HG02870 (cell line): Measurements from ENCODE around the gene MYH13.

Source experiments
- ATAC-seq: cut with Tn5 transposase; IDR thresholded peaks from one replicate; pipeline ENCODE4 v1.9.1; 2021; ENCODE audit warnings: mild to moderate bottlenecking, moderate library complexity; ENCODE audit not compliant: unreplicated experiment

The MYH13 gene

DNA sequence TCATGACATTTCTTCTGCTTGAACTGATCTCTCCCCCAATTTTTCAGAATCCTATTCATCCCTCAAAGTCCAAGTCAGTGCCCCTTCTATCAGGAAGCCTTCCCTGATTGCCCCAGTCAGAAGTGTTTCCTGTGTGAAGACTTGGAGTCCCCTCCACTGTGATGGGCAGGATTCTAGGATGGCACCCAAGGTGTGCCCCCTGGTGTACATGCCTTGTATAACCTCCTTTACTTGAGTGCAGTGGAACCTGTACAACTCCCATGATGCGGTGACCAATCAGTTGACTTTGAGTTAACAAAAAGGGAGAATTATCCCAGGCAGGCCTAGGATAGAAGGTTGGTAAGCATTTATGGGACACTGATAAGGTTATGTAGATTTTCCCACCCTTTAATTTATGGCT, 23.4 kb downstream of the MYH13 start:
- ATAC-seq = no peak

DNA sequence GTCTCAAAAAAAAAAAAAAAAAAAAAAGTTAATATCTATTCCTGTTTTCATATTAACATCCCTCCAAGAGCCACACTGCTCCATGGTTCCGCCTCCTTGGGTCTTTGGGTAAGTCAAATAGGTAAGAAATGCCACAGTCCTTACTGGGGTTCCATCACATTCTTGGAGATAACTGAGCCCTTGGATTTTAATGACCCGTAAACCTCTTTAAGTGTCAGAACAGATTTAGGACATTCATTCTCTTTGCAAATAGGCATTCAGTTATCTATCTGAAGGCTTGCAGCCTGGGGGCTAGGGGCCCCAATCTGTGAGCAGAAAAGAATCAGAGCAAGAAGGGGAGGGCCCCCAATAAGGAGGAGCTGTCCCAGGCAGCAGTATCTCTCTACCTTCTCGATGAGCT, 28.0 kb downstream of the MYH13 start:
- no peak for ATAC-seq

DNA sequence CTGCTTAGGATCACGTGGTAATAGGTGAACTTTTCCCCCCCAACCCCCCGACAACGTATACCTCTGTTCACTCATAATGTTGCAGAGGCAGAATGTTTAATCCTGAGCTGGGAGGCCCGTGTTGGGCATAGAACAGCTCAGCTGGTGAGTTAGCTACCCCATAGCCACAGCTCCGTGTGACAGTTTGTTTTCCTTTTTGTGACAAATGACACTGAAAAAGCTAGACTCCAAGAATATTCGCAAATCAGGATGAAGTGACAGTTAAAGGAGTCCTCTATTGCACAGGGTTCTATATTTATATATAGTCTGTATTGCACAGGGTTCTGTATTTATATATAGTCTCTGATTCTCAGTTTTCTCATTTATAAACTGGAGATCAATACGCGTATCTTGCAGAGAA, 33.8 kb downstream of the MYH13 start:
- no peak for ATAC-seq

DNA sequence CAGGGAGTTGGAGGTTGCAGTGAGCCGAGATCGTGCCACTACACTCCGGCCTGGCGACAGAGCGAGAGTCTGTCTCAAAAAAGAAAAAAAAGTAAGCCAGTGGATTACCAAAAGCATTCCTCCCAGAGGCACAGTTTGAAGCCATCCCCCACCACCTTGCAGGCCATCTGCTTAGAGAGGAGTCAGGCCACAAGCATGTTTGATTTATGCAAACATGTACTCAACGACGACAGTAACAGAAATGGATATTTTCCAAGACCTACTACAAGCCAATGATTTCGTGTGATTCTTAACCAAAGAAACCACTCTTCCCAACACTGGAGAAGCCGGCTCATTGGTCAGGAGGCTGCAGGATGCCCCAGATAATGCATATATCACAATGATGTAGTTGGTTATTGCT, 34.8 kb downstream of the MYH13 start:
- ATAC-seq = no peak

DNA sequence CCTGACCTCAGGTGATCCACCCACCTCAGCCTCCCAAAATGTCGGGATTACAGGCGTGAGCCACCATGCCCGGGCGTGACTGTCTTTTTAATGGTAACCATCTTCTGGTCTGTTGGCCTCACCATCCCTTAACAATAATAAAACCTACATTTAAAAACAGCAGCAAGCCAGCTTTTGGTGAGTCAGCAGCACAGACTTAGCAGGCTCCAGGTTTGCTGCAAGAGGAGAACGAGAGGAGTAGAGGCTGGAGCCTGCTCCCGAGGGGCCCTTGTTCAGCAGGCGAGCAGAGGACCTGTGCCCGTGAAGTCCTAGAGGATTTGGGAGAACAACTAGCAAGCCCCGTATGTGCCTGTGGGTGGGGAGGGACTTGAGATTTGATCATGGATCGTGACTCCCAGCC, 35.7 kb downstream of the MYH13 start:
- ATAC-seq = no peak

DNA sequence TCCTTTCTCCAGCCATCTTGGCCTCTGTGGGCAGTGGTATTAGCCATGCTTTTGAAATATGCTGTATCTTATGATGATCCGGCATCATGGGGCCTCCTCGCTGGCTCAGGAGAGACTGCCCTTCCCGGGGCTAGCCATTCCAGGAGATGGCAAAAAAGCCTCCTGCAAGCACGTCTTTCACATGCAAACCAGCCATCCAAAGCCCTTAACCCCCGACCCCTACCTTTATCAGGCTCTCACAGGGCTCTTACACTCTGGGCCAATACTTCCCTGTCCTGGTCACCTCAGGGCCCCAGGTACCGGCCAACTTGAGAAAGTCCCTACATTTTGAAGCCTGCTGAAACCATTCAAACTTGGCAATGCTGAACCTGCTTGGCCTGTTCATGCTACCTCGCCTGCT, 36.4 kb downstream of the MYH13 start:
- no peak for ATAC-seq

DNA sequence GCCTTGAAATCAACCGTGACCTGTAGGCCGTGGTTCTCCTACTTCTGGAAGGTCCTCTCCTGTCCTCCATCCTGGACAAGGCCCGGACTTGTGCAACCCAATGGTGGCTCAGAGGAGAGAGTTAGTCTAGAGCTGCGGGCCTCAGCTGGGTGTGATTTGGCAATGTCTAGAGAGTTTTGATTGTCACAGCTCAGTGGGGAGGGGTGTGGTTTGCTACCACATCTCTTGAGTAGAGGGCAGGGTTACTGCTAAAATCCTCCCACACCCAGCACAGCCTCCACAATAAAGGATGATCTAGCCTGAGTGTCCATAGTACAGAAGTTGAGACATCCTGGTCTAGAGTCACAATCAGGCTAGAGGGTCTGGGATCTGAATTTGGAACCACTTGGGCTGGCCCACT, 40.3 kb downstream of the MYH13 start:
- no peak for ATAC-seq

DNA sequence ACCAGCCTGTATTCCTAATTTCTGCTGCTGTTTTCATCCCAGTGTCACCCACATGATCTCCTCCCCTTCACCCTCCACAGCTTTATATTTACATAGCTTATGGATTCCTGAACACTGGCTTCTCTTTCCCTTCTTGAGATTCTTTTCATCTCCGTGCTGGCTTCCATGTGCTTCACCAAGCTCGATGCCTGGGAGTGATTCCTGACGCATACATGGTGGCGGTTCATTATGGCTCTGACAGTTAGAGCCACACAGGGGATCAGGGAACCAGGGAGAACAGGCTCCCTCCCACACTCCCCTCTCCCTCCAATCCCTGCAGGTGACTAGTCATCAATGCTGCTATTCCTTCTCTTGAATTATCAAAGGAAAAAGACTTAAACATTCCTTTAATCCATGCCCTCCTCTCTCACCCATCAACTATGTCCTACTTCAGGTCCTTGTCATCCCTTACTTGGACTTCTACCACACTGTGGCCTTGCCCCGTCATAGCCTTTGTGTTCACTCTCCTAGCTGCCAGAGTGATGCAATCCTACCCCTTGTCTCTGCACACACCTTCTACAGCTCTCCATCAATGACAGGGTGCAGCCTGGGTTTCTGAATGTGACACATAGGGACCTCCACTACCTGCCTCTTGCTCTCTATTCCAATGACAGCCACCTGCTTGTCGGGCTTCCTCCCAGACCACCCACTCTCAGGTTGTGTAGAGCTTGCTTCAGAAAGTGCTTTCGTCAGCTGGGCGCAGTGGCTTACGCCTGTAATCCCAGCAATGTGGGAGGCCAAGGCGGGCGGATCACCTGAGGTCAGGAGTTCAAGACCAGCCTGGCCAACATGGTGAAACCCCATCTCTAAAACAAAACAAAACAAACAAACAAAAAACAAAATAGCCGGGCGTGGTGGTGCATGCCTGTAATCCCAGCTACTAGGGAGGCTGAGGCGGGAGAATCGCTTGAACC, 43.6 kb downstream of the MYH13 start:
- no peak for ATAC-seq

DNA sequence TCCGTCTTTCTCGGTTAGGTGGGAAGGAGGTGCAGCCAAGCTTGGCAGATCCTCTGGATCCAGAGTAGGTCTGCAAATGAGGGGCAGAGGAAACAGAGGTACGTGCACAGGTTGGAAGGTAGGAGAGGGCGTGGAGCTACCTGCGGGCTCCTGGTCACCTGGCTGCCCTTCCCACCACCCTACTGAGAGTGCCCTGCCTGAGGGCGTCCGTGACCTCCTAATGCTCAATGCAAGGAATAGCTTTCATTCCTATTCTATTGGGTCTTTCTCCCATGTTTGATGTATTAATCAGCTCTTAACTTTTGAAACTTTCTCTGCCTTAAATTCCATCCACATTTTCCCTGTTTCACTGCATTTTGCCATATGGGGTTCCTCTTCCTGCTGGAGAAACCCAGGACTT, 44.6 kb downstream of the MYH13 start:
- ATAC-seq = no peak

DNA sequence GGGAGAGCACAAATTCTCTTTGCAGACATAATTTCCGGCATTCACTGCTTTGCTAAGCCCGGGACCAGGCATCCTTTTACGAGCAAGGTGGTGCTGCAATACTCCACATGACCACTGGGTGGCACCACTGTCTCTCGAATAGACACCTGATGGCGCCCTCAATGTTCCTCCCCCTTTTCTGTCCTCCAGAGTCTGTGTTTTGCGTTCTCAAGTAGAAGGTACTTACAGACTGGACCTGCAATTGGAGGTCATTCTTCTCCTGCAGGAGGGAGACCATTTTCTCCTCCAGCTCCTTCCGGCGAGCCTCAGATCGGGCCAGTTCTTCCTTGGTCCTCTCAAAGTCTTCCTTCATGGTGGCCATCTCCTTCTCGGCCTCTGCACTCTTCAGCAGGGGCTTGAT, 45.2 kb downstream of the MYH13 start:
- ATAC-seq = no peak

DNA sequence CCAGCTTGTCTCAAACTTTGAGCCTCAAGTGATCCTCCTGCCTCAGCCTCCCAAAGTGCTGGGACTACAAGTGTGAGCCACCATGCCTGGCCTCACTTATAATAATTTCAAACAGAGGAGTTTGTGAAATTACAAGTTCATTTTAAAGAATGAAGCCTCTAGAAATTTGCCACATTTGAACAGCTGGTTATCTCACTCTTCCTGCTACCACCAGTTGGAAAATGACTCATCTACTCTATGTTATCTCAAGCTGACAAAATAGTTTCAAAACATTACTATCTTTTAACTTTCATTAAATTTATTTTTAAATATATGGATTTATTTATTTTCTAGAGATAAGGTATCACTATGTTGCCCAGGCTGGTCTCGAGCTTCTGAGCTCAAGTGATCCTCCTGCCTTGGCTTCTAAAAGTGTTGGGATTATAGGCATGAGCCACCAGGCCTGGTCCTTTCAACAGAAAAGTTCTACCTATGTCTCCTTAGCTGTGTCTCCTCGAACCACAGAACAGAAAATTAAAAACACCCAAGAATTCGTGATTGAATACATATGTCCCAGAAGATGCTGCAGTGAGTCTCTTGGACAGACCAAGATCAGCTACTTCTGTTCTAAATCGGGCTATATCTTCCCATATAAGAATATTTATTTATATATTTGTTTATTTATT, 47.6 kb downstream of the MYH13 start:
- ATAC-seq = no peak

DNA sequence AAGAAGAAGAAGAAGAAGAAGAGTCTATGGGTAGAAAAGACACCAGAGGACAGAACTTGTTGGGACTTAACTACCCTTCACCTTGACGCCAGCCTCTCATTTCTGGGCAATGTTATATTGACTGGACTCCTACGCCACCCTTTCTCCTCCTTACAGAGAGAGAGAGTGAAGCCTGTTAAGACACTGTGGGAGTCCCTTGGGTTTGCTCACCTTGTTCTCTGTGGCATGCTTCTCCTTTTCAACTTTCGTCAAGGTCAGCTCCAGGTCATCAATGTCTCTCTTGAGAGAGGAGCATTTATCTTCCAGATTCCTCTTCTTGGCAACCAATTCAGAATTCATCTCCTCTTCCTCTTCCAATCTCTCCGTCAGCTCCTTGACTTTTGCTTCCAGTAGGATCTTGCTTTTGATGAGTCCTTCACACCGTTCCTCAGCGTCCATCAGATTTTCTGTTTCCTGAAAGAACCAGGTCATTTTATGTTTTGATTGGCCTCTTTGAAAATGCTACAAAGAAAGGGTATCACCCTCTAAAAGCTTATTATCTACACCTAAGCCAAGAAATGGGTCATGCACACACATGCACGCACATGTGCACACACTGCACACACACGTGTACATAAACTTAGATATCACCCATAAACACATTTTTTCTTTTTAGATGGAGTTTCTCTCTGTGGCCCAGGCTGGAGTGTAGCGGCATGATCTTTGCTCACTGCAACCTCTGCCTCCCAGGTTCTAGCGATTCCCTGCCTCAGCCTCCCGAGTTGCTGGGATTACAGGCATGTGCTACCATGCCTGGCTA, 48.8 kb downstream of the MYH13 start:
- no peak for ATAC-seq

DNA sequence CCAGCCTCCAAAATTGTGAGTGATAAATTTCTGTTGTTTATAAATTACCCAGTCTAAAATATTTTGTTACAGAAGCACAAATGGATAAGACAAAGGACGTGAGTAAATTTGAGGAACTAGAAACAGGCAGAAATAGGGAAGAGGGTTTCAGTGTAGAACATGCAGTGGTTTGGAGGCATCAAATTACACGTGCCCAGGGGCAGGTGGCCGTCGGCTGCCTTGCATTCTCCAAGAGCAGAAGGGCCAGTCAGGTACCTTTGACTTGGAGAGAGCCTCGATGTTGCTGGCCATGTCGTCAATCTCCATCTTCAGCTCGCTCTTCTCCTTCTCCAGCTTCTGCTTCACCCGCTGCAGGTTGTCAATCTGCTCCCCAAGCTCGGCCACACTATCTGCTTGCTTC, 54.3 kb downstream of the MYH13 start:
- no peak for ATAC-seq

DNA sequence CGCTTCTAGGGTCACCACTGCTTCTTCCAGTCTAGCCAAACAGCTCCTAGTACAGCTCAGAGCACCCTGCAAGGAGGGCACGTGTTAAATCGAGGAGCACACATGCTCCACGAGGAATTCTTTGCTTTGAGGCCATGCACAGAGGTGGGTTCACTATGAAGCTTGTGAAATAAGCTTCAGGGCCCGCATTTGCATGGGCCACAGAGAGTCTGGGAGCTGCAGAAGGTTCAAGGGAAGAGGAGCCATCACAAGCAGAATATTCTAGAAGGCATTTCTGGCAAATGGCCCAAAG, 55.3 kb downstream of the MYH13 start:
- ATAC-seq = no peak

DNA sequence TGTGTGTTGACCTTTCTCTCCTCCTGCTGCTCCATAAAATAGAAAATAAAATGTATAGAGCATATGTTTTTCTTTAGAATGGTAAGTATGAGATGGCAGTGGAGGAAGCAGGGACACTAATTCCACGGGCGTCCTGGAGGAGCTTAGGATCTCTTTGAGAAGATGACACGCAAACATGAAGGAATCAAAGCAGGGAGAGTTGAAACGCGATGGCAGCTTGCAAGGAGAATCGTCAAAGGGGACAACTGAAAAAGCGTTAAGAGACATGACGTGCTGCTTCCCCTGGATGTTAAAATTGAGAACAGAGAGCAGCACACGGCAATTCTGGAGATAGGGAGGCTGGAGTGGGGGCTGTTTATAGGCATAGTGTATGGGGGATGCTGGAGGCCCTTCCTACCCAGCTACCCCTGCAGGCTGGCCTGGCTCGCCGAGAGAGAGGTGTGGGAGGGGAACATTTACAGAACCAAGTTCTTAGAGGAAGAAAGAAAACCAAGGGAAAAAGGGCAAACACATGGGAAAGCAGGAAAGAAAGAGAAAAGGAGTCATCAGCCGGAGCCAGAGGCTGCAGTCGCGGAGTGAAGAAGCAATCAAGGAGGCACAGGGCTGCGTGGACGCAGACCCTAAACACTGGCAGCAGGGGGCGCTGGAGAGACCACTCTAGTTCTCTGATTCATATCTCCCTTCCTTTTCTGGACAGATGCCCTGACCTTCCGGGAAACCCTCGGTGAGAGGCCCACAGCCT, 55.8 kb downstream of the MYH13 start:
- no peak for ATAC-seq

DNA sequence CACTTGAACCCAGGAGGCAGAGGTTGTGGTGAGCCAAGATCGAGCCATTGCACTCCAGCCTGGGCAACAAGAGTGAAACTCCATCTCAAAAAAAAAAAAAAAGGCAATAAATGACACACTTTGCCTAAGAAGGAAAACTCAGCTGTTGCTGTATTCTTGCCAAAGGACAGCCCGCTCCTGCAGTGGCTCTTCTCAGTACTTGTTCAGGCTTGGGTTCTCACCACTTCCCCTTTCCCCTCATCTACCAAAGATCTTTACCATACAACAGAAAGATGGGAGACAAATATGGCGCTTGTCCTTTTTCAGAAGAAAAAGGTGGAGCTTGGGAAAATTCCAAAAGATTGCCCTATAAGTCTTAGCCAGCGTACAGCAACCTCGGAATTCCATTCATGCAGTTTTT, 58.5 kb downstream of the MYH13 start:
- ATAC-seq = no peak

DNA sequence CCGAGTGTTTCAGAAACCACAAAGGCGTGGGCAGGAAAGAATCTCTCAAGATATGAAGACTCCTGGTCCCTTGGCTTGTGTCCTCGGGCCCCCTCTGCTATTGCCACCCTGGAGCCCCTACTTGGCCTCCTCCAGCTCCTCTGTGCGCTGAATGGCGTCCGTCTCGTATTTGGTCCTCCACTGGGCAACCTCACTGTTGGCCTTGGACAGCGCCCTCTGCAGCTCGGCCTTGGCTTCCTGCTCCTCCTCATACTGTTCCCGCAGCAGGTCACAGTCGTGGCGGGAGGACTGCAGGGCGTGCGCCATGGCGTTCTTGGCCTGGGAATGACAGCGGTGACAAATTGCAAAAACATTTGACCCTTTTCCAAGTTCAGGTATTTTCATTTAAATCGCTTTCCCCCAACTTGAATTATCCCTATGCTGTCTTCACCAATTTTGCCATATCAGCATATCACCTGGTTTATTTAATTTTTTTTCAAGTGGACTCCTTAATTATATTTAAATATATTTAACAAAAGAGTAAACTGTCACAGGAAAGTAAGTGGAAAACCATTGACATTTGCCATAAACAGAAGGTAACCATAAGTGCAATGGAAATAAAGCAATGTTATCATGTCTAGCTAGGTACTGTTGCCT, 59.7 kb downstream of the MYH13 start:
- no peak for ATAC-seq

DNA sequence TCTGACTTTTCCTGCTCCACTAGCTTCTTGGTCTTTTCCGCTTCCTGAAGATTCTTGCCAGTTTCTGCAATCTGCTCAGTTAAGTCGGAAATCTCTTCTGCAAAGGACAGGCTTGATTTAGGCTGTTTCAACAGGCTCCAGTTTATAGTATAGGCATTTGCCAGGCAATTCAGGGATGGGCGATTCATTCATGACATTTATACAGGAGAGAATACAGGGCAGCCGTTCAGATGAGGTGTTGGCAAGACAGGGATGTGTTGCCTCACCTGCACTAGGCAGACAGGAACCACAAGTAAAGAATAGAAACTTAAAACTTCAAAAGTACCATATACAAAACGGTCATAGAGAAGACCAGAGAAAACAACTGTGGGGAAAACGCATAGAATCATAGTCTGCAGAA, 61.7 kb downstream of the MYH13 start:
- no peak for ATAC-seq

DNA sequence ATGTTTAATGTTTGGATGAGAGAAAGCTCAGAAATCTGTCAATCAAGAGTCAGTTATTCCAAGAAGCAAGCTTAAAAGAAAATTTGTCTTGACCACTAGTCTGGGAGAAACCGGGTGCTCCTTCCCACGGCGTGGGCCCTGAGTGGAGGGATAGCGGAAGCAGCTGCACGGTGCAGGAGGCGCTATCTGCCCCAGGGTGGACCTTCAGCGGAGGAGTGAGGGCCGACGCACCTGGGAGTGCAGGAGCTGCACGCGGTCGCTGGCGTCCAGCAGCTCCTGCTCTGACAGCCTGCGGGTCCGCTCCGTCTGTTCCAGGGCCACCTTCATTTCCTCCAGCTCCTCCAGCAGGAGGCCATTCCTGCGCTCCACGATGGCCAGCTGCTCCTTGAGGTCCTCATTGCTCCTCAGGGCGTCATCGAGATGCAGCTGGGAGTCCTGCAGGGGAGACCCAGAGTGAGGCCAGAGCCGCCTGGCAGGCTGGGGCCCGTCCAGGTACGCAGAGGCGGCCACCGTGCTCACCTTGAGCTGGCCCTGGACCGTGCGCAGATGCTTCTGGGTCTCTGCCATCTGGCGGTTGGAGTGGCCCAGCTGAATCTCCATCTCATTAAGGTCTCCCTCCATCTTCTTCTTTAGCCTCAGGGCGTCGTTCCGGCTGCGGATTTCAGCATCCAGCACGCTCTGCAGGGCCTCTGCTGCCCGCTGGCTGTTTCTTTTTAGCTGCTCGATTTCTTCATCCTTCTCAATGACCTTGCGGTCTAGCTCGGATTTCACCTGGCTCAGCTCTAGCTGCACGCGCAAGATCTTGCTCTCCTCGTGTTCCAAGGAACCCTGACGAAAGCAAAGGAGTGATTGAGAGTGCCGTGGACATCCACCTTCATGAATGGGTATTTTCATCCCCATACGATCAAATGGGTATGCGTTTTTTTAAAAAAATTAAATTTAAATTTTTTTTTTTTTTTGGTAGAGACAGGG, 63.5 kb downstream of the MYH13 start:
- no peak for ATAC-seq

DNA sequence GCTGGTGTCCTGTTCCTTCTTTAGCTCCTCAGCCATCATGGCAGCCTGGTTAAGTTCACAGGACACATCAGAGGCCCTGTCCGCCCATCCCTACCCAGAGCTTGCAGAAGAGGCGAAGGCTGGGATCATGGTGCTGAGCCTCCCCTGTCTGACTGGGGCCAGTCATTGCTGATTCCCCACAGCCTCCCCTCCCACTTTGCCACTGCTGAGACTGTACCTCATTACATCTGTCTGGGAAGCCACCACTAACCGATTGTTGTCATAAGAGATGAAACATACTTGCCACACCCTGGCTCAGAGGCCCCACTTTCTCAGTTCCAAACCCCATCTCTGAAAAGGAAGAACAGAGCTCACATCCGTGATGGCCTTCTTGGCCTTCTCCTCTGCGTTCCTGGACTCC, 66.2 kb downstream of the MYH13 start:
- ATAC-seq = no peak
